ENCODE data around the gene ZNF615. TPM values are rescaled to one million over a fixed set of nuclear protein-coding genes. Genes with fewer than 3 reads are reported as not detected.
"Not testable (repeated sequence)": the region's sequence is repeated elsewhere in the genome, so short reads cannot be mapped to it uniquely, and the experiment has no call there.

ZNF615 gene
- total RNA-seq, 1 experiment from 2014 or later = 7.7 TPM

DNA sequence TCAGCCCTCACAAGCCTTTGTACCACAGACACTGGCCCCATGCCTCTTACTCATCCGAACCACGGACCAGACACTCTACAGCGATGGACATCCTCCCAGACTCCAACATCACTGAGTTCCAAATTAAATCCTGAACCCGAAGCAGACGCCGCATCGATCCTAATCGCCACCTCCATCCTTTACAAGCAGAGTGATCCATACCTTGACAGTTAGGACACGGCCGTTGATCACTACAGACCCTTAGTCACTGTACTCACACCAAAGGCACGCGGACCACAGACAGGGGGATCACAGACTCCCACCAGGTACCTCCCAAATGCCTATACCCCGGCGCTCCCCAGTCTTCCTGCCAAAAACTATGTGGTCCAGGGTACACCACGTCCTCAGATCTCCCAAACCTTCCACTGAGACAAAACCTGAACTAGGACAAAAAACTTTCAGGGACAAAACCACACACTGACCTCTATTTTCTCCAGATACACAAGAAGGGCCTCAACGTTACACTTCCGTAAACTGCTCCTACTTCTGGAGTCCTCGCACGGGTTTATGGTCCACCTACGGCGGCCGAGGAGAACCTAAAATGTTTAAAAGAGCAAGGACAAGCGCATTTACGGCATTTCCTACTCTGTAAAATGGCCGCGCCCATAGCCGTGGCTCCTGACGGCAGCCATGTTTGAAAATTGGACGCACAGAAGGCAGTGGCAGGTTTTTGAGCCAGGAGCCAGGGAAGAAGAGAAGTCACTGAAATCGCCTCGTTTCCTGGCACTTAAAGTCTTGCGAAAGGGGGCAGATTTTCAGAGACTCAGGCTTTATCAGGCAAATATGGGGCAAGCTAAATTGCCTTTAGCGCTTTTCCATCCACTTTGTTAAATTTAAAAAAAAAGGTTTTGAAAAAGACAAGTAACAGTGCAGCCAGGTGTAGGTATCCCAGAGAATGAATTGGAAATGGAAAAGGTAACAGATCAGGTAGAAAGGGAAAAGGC is 21.4 kb downstream of the ZNF615 start, which contains the start of gene ZNF350:
TSS of gene ZNF350 (minus strand) at position 532 of the 983 bp plus-strand sequence. CDS start 12,480 bp downstream, outside the sequence.
- in situ Hi-C loops (cut with HindIII; ENCODE audit: low pct_unique_long_range_greater_than_20kb, low sequenced_read_pairs) = no loop called here
- peak; percentile 93 for DNase-seq (ENCODE audit: low read depth, low spot score)

DNA sequence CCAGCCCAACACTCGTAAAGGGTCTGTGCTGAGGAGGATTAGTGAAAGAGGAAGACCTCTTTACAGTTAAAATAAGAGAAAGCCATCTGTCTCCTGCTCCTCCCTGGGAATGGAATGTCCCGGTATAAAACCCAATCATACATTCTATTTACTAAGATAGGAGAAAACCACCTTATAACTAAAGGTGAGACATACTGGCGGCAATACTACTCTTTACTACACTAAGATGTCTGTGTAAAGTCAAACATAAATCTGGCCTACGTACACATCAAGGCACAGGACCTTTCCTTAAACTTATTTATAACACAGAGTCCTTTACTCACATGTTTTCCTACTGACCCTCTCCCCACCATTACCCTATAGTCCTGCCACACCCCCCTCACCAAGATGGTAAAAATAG is 24.6 kb downstream of the ZNF615 start:
- DNase-seq (ENCODE audit: low read depth, low spot score) = no peak
- in situ Hi-C loops (cut with HindIII; ENCODE audit: low pct_unique_long_range_greater_than_20kb, low sequenced_read_pairs) = no loop called here

DNA sequence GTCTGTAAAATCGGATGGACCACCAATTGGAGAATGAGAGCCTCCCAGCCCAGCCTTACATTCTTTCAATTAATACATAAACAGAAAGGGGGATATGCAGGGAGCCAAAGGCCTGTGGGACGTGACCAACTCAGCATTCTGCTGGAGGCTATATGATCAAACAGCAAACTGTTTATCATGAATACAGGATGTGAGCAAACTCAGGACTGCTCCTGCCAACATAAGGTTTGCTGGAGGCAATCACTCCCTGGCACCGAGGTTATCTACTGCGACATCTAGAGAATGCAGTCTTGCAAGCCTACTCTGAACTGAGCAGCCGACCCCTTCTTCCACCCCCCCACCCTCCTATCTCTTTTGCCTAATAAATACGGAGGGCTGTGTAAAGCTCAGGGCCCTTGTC is 27.1 kb downstream of the ZNF615 start:
- DNase-seq (ENCODE audit: low read depth, low spot score); in situ Hi-C loops (cut with HindIII; ENCODE audit: low pct_unique_long_range_greater_than_20kb, low sequenced_read_pairs): not testable (repeated sequence)

DNA sequence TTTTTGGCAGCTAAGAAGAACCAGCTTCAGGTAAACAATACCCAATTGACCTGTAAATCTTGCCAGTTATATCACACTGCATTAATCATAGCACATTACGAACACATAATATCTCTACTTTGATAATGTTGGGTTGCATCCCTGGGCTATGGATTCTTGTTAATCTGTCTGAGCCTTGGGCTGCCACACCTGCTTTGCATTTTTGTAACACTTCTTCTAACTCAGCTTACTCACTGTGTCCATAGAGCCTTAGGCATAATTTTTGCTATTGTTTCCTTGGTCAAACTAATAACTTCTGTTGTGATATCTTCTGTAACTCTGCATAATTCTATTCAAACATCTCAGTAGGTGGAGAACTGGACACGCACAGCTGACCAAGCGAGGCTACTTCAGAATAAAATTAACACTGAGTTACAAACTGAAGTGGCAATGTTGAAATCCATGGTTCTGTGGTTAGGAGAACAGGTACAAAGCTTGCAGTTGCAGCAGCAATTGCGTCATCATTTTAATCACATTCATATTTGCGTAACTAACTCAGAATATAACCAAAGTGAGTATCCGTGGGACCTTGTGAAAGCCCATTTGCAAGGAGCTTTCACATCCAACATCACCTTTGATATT is 27.8 kb downstream of the ZNF615 start:
- in situ Hi-C loops (cut with HindIII; ENCODE audit: low pct_unique_long_range_greater_than_20kb, low sequenced_read_pairs) = no loop called here
- DNase-seq (ENCODE audit: low read depth, low spot score) = no peak

DNA sequence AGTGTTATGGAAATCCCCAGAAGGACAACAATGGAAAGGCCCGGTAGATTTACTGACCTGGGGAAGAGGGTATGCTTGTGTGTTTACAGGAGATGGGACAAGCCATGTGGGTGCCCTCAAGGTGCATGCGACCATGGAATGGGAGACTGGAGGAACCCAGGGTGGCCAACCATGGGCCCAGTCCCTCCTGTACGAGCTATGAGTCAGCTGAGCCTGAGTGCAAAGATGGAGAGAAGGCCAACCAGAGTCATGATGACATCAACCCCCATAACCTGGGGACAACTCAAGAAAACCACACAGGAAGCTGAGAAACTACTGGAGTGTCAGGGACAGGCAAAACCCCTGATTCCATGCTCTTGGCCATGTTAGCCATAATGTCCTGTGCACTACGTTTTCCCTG is 29.1 kb downstream of the ZNF615 start:
- in situ Hi-C loops (cut with HindIII; ENCODE audit: low pct_unique_long_range_greater_than_20kb, low sequenced_read_pairs) = no loop called here
- no peak for DNase-seq (ENCODE audit: low read depth, low spot score)

DNA sequence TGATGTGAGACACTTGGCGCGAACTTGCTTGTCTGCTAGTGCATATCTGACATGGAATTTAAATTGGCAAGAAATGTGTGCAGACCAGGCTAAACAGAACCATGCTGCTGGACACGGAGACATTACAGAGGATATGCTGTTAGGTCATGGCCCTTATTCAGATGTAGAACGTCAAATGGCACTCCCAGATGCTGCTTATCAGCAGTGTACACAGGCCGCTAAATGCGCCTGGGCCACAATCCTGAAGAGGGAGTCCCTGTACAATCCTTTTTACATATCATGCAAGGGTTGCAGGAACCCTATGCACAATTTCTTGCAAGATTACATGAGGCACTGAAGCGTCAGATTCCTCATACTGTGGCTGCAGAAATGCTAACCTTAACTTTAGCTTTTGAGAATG is 30.7 kb downstream of the ZNF615 start:
- in situ Hi-C loops (cut with HindIII; ENCODE audit: low pct_unique_long_range_greater_than_20kb, low sequenced_read_pairs) = no loop called here
- DNase-seq (ENCODE audit: low read depth, low spot score) = no peak

DNA sequence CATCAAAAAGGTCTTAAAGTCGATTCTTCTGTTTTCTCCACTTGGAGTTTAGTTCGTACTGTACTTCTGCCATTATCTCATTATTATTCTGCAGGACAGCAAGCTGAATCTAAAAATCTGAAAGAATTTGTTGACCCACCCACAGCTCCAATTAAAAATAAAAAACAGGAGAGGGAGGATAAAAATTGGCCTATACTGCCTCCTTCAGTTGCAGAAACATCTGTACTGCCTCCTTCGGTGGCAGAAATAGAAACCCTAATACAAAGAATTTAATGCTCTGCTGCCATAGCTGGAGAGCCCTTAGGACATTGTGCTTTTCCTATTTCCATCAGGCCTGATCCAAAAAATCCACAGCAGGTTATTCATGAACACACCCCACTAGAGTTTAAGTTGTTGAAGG is 31.2 kb downstream of the ZNF615 start:
- no peak for DNase-seq (ENCODE audit: low read depth, low spot score)
- in situ Hi-C loops (cut with HindIII; ENCODE audit: low pct_unique_long_range_greater_than_20kb, low sequenced_read_pairs) = no loop called here

DNA sequence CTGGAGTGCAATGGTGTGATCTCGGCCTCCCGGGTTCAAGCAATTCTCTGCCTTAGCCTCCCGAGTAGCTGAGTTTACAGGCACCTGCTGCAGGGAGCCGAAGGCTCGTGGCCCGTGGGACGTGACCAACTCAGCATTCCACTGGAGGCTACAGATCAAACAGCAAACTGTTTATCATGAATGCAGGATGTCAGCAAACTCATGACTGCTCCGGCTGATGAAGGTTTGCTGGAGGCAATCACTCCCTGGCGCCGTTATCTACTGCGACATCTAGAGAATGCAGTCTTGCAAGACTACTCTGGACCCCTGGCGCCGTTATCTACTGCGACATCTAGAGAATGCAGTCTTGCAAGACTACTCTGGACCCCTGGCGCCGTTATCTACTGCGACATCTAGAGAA is 32.2 kb downstream of the ZNF615 start:
- DNase-seq (ENCODE audit: low read depth, low spot score); in situ Hi-C loops (cut with HindIII; ENCODE audit: low pct_unique_long_range_greater_than_20kb, low sequenced_read_pairs): not testable (repeated sequence)

DNA sequence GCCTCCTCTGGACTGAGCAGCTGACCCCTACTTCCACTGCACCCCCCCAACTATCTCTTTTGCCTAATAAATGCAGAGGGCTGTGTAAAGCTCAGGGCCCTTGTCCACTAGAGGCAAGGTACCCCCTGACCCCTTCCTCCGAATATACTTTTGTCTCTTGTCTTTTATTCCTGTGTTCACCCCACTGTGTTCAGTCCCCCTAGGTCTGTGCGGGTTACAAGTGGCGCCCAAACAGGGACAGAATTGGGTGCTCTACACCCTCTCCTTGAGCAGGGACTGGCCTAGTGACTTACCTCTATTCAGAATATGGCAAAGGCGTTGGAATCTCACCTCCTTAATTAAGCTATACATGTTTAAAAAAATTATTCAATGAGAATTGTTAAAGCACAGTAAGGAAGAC is 36.4 kb downstream of the ZNF615 start:
- in situ Hi-C loops (cut with HindIII; ENCODE audit: low pct_unique_long_range_greater_than_20kb, low sequenced_read_pairs) = no loop called here
- no peak for DNase-seq (ENCODE audit: low read depth, low spot score)

DNA sequence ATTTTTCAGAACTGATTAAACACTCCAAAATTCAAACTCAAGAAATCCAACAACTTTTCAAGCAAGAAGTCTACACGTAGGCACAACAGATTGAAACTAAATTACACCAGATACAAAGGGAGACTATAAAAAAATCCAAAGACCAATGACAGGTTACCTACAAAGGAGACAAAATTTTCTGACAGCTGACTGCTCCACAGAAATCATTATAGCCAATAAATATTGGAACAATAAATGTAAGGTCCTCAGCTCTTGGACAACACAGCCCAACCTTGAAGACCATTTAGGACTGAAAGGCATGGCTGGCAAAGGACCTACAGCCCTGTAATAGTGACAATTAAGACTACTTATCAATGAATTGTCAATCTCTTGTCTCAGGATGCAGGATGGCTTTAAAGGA is 37.3 kb downstream of the ZNF615 start:
- in situ Hi-C loops (cut with HindIII; ENCODE audit: low pct_unique_long_range_greater_than_20kb, low sequenced_read_pairs) = no loop called here

DNA sequence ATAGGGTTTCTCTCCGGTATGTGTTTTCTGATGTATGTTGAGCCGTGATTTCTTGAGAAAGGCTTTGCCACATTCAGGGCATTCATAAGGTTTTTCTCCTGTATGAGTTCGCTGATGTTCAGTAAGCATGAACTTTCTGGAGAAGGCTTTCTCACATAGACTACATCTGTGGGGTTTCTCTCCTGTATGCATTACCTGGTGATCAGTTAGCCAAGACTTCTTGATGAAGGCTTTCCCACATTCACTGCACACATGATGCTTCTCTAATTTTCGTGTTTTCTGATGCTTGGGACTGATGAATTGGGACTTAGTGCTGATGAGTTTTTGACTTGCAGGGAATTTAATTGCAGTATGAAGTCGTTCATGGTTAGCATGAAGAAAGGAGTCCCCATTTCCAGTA is 42.4 kb downstream of the ZNF615 start:
- in situ Hi-C loops (cut with HindIII; ENCODE audit: low pct_unique_long_range_greater_than_20kb, low sequenced_read_pairs) = no loop called here
- DNase-seq (ENCODE audit: low read depth, low spot score) = no peak

More for the DNA sequence above, 37.3 kb downstream of the ZNF615 start:
- no peak for DNase-seq (ENCODE audit: low read depth, low spot score)

DNA sequence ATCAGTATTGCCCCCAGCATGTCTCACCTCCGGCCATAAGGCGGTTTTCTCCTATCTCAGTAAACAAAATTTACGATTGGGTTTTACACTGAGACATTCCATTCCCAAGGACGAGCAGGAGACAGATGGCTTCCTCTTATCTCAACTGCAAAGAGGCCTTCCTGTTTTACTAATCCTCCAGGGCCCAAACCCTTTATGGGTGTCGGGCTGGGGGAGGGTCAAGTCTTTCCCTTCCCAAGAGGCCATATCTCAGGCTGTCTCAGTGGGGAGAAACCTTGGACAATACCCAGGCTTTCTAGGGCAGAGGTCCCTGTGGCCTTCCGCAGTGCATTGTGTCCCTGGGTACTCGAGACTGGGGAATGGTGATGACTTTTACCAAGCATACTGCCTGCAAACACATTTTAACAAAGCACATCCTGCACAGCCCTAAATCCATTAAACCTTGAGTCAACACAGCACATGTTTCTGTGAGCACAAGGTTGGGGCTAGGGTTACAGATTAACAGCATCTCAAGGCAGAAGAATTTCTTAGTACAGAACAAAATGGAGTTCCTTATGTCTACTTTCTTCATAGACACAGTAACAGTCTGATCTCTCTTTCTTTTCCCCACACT is 47.3 kb downstream of the ZNF615 start:
- in situ Hi-C loops (cut with HindIII; ENCODE audit: low pct_unique_long_range_greater_than_20kb, low sequenced_read_pairs); DNase-seq (ENCODE audit: low read depth, low spot score): not testable (repeated sequence)

DNA sequence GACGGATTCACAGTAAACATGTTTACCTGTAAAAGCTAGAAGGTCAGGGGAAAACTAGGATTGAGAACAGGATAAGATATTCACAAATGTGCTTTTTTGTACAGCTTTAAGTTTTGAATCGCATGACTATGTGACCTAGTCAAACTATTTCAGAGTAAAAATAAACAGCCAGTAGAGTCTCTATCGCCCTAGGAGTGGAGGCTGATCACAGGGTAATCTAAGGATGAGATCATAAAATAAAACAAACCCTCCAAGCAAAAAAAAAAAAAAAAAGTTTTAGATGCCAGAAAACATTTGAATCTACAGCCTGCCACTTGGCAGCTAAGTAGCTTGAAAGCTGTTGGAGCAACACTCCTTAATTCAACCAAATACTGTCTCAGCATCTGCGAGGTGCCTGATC is 48.2 kb downstream of the ZNF615 start:
- in situ Hi-C loops (cut with HindIII; ENCODE audit: low pct_unique_long_range_greater_than_20kb, low sequenced_read_pairs) = no loop called here
- no peak for DNase-seq (ENCODE audit: low read depth, low spot score)

DNA sequence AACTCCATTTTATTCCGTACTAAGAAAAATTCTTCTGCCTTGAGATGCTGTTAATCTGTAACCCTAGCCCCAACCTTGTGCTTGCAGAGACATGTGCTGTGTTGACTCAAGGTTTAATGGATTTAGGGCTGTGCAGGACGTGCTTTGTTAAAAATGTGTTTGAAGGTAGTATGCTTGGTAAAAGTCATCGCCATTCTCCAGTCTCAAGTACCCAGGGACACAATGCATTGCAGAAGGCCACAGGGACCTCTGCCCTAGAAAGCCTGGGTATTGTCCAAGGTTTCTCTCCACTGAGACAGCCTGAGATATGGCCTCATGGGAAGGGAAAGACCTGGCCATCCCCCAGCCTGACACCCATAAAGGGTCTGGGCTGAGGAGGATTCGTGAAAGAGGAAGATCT is 50.2 kb downstream of the ZNF615 start:
- in situ Hi-C loops (cut with HindIII; ENCODE audit: low pct_unique_long_range_greater_than_20kb, low sequenced_read_pairs); DNase-seq (ENCODE audit: low read depth, low spot score): not testable (repeated sequence)

DNA sequence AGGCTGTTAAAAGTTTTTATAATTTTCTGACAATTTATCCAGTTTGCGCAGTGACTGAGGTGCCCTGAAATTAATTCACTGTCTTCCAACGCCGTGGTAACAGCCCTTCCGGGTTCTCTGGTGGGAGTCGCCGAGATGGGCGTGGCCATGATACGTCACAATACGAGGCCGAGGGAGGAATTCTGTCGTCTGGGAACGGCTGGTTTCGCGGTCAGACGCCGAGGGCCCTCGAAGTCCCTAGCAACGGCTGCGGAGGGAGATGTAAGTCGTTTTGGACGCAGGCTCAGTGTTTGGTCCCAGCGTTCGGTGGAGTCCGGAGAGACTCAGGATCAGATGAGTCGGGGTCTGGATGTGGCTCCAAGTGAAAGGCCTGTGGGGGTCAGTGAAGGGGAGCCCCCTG is 59.0 kb downstream of the ZNF615 start:
- DNase-seq (ENCODE audit: low read depth, low spot score) = no peak
- in situ Hi-C loops (cut with HindIII; ENCODE audit: low pct_unique_long_range_greater_than_20kb, low sequenced_read_pairs) = no loop called here

DNA sequence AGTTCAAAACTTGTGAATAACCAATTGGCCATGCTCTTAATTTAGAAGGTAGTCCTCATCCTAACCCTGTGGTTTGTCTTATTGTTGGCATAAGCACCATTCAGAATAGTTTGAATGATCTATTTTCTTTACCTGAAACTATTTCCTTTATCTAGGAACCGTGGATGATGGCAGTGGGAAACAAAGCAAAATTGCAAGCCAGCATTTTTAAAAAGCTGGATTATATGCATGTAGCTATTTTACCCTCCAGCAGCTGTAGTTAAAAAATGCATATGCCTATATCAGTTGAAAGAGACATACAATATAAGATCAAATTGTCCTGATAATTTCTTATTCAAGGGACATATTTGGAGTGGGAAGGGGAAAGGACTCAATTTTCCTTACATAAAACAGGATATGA is 61.4 kb downstream of the ZNF615 start:
- in situ Hi-C loops (cut with HindIII; ENCODE audit: low pct_unique_long_range_greater_than_20kb, low sequenced_read_pairs) = no loop called here
- no peak for DNase-seq (ENCODE audit: low read depth, low spot score)

DNA sequence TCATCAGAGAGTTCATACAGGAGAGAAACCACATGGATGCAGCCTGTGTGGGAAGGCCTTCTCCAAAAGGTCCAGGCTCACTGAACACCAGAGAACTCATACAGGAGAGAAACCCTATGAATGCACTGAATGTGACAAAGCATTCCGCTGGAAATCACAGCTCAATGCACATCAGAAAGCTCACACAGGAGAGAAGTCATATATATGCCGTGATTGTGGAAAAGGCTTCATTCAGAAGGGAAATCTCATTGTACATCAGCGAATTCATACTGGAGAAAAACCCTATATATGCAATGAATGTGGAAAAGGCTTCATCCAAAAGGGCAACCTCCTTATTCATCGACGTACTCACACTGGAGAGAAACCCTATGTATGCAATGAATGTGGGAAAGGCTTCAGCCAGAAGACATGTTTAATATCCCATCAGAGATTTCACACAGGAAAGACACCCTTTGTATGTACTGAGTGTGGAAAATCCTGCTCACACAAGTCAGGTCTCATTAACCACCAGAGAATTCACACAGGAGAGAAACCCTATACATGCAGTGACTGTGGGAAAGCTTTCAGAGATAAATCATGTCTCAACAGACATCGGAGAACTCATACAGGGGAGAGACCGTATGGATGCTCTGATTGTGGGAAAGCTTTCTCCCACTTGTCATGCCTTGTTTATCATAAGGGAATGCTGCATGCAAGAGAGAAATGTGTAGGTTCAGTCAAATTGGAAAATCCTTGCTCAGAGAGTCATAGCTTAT is 63.0 kb downstream of the ZNF615 start:
- no peak for DNase-seq (ENCODE audit: low read depth, low spot score)
- in situ Hi-C loops (cut with HindIII; ENCODE audit: low pct_unique_long_range_greater_than_20kb, low sequenced_read_pairs) = no loop called here
